ENCODE measurements around the gene GALNT13. TPM values are rescaled to one million over a fixed set of nuclear protein-coding genes. Genes with fewer than 3 reads are reported as not detected.
"Not testable (repeated sequence)": the region's sequence is repeated elsewhere in the genome, so short reads cannot be mapped to it uniquely, and the experiment has no call there.

Gene GALNT13
- total RNA-seq, 1 donor from 2014 or later: 0.19 TPM

DNA sequence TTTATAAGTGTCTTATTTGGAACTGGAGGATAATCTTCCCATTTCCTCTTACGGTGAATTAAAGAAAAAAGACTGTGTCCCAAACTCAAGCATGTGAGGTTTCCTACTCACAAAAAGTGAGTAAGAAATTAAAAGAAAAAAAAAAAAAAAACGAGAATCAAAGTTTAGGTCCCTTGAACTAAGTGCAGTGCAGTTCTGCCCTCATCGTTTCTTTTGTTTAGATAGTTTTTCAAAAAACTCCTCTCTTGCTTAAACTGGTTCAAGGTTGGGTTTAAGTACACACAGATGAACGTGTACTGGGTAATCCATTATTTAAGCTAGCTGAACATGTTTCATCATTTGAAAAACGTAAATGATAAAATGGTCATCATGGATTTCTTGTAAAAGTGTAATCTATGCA, 590.9 kb downstream of the GALNT13 start:
- intact Hi-C loops (cut with micrococcal nuclease): no loop called here
- TF ChIP-seq, protein P1, sequence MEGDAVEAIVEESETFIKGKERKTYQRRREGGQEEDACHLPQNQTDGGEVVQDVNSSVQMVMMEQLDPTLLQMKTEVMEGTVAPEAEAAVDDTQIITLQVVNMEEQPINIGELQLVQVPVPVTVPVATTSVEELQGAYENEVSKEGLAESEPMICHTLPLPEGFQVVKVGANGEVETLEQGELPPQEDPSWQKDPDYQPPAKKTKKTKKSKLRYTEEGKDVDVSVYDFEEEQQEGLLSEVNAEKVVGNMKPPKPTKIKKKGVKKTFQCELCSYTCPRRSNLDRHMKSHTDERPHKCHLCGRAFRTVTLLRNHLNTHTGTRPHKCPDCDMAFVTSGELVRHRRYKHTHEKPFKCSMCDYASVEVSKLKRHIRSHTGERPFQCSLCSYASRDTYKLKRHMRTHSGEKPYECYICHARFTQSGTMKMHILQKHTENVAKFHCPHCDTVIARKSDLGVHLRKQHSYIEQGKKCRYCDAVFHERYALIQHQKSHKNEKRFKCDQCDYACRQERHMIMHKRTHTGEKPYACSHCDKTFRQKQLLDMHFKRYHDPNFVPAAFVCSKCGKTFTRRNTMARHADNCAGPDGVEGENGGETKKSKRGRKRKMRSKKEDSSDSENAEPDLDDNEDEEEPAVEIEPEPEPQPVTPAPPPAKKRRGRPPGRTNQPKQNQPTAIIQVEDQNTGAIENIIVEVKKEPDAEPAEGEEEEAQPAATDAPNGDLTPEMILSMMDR (IDR thresholded peaks at IDR 0.05; ENCODE audit: borderline replicate concordance): no peak
- no peak overlapping the region for H3K27ac ChIP-seq (replicated peaks)
- no peak for DNase-seq
- H3K36me3 ChIP-seq: no peaks in the 10 kb centered on the region
- no peaks in the 10 kb centered on the region for H3K27me3 ChIP-seq (ENCODE audit: low read depth)
- no peaks in the 10 kb centered on the region for H3K9me3 ChIP-seq (replicated peaks)
- H3K4me3 ChIP-seq: no peak overlapping the region
- no peaks in the 10 kb centered on the region for H3K4me1 ChIP-seq

DNA sequence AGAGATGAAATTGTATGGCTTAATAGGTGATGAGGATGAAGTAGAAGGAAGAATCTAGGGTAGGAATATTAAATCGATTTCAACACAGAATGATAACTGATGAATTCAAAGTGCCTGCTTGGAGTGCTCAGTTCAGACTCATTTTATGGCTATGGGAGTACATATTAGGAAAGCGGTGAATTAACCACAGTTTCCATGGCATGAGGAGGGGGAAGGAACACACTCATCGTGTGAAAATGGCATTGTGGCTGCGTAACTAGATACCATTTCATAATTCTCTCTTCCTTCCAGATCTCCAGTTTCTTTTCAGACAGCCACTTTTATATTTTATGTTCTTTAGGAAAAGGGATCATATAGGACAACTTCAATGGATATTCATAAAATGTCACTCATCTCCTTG, 594.5 kb downstream of the GALNT13 start:
- Histone ChIP-seq H3K27me3 (ENCODE audit: low read depth) (no peaks in the 10 kb centered on the region), H3K36me3 (no peaks in the 10 kb centered on the region), H3K4me3 (no peak overlapping the region), H3K27ac (replicated peaks) (no peak overlapping the region), H3K4me1 (no peaks in the 10 kb centered on the region), H3K9me3 (replicated peaks) (no peaks in the 10 kb centered on the region)
- intact Hi-C loops (cut with micrococcal nuclease): no loop called here
- TF ChIP-seq, protein P1 (IDR thresholded peaks at IDR 0.05; ENCODE audit: borderline replicate concordance): no peak
- no peak for DNase-seq

DNA sequence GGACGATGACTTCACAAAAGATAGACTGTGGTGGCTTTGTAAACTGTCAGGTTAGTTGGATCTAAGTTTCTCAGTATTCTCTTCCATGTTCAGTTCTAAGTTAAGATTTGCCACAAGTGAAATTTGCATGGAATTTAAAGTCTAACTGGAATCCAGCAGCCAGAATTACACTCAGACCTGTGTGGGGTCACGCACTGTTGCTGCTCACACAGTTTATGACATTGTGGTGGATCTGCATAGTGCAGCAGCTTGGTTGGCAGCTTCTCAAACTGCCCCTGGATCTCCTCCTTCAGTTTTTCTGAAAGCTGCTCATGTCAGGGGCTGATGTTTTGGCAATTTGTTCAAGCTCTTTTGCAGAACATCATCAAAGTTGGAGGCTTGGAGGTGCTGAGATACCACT, 598.7 kb downstream of the GALNT13 start:
- Histone ChIP-seq H3K36me3 (no peaks in the 10 kb centered on the region), H3K9me3 (replicated peaks) (no peaks in the 10 kb centered on the region), H3K27ac (replicated peaks) (no peak overlapping the region), H3K4me1 (no peaks in the 10 kb centered on the region), H3K4me3 (no peak overlapping the region), H3K27me3 (ENCODE audit: low read depth) (no peaks in the 10 kb centered on the region)
- intact Hi-C loops (cut with micrococcal nuclease): no loop called here
- TF ChIP-seq, protein P1 (IDR thresholded peaks at IDR 0.05; ENCODE audit: borderline replicate concordance): no peak
- DNase-seq: no peak

DNA sequence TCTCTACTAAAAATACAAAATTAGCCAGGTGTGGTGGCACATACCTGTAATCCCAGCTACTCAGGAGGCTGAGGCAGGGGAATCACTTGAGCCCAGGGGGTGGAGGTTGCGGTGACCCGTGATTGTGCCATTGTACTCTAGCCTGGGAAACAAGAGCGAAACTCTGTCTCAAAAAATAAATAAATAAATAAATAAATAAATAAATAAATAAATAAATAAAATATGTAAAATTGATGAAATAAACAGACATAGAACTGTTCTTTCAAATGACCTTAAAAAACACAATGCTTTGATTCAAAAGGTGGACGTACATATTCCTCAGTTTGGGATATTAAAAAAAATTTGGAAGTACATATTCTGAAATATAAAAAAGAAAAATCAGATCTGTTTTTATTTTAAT, 599.8 kb downstream of the GALNT13 start:
- DNase-seq: not testable (repeated sequence)

DNA sequence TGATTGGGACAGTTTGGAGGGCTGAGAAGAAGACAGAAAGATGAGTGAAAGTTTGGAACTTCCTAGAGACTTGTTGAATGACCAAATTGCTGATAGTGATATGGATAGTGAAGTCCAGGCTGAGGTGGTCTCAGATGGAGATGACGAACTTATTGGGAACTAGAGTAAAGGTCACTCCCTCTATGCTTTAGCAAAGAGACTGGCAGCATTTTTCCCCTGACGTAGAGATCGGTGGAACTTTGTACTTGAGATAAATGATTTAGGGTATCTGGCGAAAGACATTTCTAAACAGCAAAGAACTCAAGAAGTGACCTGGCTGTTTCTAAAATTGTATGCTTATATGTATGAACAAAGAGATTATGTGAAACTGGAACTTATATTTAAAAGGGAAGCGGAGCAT, 605.6 kb downstream of the GALNT13 start:
- intact Hi-C loops (cut with micrococcal nuclease): no loop called here

More for the DNA sequence above, 599.8 kb downstream of the GALNT13 start:
- H3K4me3 ChIP-seq; H3K9me3 ChIP-seq (replicated peaks); H3K27ac ChIP-seq (replicated peaks); intact Hi-C loops (cut with micrococcal nuclease); H3K4me1 ChIP-seq; H3K27me3 ChIP-seq (ENCODE audit: low read depth); H3K36me3 ChIP-seq: not testable (repeated sequence)

DNA sequence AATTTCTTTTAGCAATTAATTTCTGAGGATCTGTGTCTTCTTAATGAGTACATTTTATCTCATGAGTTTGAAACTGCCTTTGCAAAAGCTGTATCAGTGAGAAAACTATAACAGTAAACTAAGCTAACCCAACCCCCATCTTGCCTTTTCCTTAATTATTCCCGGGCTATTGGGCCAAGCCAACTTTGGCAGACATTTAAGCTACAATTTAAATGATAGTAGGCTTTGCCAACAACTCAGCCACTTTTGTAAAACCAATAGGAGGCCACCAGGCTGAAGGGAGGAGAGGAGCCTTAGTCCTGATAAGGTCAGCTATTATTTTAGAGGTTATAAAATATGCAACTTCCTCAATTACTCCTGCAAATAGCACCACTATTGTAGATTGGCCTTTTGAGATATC, 608.8 kb downstream of the GALNT13 start:
- TF ChIP-seq, protein P1 (IDR thresholded peaks at IDR 0.05; ENCODE audit: borderline replicate concordance): no peak
- no peaks in the 10 kb centered on the region for H3K36me3 ChIP-seq
- H3K4me3 ChIP-seq: no peak overlapping the region
- H3K9me3 ChIP-seq (replicated peaks): no peaks in the 10 kb centered on the region
- no peak overlapping the region for H3K27ac ChIP-seq (replicated peaks)
- intact Hi-C loops (cut with micrococcal nuclease): no loop called here
- DNase-seq: no peak
- peaks cover 11% of the 10 kb centered on the region for H3K4me1 ChIP-seq
- no peaks in the 10 kb centered on the region for H3K27me3 ChIP-seq (ENCODE audit: low read depth)

More for the DNA sequence above, 605.6 kb downstream of the GALNT13 start:
- no peaks in the 10 kb centered on the region for H3K27me3 ChIP-seq (ENCODE audit: low read depth)
- H3K4me1 ChIP-seq: no peaks in the 10 kb centered on the region
- H3K4me3 ChIP-seq: no peak overlapping the region
- TF ChIP-seq, protein P1 (IDR thresholded peaks at IDR 0.05; ENCODE audit: borderline replicate concordance): no peak
- no peak overlapping the region for H3K27ac ChIP-seq (replicated peaks)
- no peaks in the 10 kb centered on the region for H3K36me3 ChIP-seq
- H3K9me3 ChIP-seq (replicated peaks): no peaks in the 10 kb centered on the region
- no peak for DNase-seq
